Melanocyte of skin (primary cell): Measurements from ENCODE around the gene ARHGAP20. TPM values are rescaled to one million over a fixed set of nuclear protein-coding genes. Genes with fewer than 3 reads are reported as not detected.

ENCODE experiments used
- total RNA-seq, 2 donors: library from RNA; depleted of rRNA; stranded (reverse); fragments of >200 nt; gene quantifications; 2 replicates each; pipeline ENCODE4 v1.2.3, GENCODE V29; 2012

The ARHGAP20 gene
- total RNA-seq, result under 1 TPM; under 0.01 TPM

DNA sequence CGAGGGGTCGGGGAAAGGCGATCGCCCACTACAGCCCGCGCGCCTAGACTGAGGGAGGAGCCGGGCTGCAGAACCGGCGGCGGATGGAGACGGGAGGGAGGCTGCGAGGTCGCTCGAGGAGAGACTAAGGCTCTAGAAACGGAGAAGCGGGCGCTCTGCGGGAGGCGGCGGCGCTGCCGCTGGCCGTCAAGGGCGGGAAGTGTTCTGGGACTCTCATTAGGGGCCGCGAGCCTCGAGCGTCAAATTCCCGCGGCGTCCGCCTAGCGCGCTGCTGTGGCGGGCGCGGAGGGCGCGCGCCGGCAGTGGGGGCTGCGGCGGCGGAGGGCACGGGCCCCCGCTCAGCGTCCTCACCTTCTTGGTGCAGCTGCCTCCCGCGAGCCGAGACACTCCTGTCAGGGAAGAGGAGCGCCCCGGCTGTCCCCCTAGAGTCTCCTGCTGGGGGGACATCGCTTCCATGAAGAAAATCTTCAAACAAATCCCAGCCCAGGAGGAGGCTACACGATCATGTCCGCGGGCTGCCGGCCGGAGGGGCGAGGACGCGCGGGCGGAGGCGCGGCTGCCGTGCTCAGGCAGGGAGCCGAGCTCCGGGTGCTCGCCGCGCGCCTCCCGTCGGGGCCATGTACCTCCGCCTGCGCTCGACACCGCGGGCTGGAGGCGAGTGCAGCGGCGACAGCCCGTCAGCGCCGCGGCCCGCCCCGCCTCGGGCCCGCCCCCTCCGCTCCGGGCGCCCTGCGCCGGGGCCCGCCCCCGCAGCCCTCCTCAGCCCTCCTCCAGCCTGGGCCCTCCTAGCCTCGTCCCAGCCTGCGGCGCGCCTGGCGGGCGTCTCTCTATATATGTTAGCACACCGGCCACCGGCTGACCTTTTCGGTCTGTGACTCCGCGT, at the start of gene ARHGAP20:
ARHGAP20 (minus strand) TSS at position 662 of the 883 bp plus-strand sequence; CDS start at position 456, 206 bp downstream.

